GM23248 (cell line): ENCODE measurements around the gene FAM32A. TPM values are rescaled to one million over a fixed set of nuclear protein-coding genes. Genes with fewer than 3 reads are reported as not detected.

ENCODE experiments used
- DNase-seq: peaks from one replicate; pipeline ENCODE4 v3.0.0-alpha.2; 2015
- H2AFZ ChIP-seq: fragments of 200-600 bp; sonication (generic); 2 replicates; pipeline ENCODE4 v1.6.1; 2016; ENCODE audit warnings: antibody characterized with exemption
- H3F3A ChIP-seq: fragments of 200-600 bp; sonication (generic); 2 replicates; pipeline ENCODE4 v1.6.1; 2016; ENCODE audit warnings: mild to moderate bottlenecking, antibody characterized with exemption, mixed run types; ENCODE audit not compliant: insufficient read depth
- H3K27ac ChIP-seq: fragments of 200-600 bp; sonication (generic); 2 replicates; pipeline ENCODE4 v1.5.1; 2016; ENCODE audit warnings: mild to moderate bottlenecking
- H3K27me3 ChIP-seq: fragments of 200-600 bp; sonication (generic); replicated peaks from 2 replicates; pipeline ENCODE4 v1.6.1; 2016; ENCODE audit warnings: mild to moderate bottlenecking; ENCODE audit not compliant: insufficient read depth
- H3K36me3 ChIP-seq: fragments of 200-600 bp; sonication (generic); 2 replicates; pipeline ENCODE4 v1.6.1; 2016; ENCODE audit warnings: low read depth, mild to moderate bottlenecking
- H3K4me1 ChIP-seq: fragments of 200-600 bp; sonication (generic); 2 replicates; pipeline ENCODE4 v1.6.1; 2016; ENCODE audit warnings: mild to moderate bottlenecking; ENCODE audit not compliant: insufficient read depth
- H3K4me2 ChIP-seq: fragments of 200-600 bp; sonication (generic); one replicate; pipeline ENCODE4 v1.6.1; 2016; ENCODE audit warnings: mild to moderate bottlenecking; ENCODE audit not compliant: unreplicated experiment
- H3K4me3 ChIP-seq: fragments of 200-600 bp; sonication (generic); 2 replicates; pipeline ENCODE4 v1.5.1; 2016; ENCODE audit warnings: mild to moderate bottlenecking
- H3K79me2 ChIP-seq: fragments of 200-600 bp; sonication (generic); 2 replicates; pipeline ENCODE4 v1.6.1; 2016; ENCODE audit warnings: mild to moderate bottlenecking; ENCODE audit not compliant: insufficient read depth
- H3K9ac ChIP-seq: fragments of 200-600 bp; sonication (generic); 2 replicates; pipeline ENCODE4 v1.6.1; 2016; ENCODE audit warnings: mild to moderate bottlenecking
- H3K9me2 ChIP-seq: fragments of 200-600 bp; sonication (generic); 2 replicates; pipeline ENCODE4 v1.6.1; 2016; ENCODE audit warnings: mixed run types, mild to moderate bottlenecking, moderate library complexity; ENCODE audit not compliant: insufficient read depth
- H3K9me3 ChIP-seq: fragments of 200-600 bp; sonication (generic); one replicate; pipeline ENCODE4 v1.6.1; 2017; ENCODE audit warnings: low read depth
- H4K20me1 ChIP-seq: fragments of 200-600 bp; sonication (generic); 2 replicates; pipeline ENCODE4 v1.6.0; 2016; ENCODE audit not compliant: insufficient read depth
- EZH2 ChIP-seq: fragments of 200-600 bp; sonication (generic); IDR thresholded peaks from 2 replicates; pipeline ENCODE4 v1.6.1; 2018; ENCODE audit warnings: antibody characterized with exemption, mild to moderate bottlenecking; ENCODE audit not compliant: insufficient read depth, poor library complexity, severe bottlenecking
- EZH2phosphoT487 ChIP-seq: fragments of 200-600 bp; sonication (generic); IDR thresholded peaks from 2 replicates; pipeline ENCODE4 v1.6.1; 2018; ENCODE audit warnings: antibody characterized with exemption, moderate library complexity, mild to moderate bottlenecking, low read depth; ENCODE audit not compliant: insufficient read depth
- WGBS, 2 experiments: methylation state at CpG; one replicate each; pipeline ENCODE4 v1.1.6; 2015 to 2017; ENCODE audit warnings: low lambda C conversion rate in 2 of 2, low coverage in 1 of 2; ENCODE audit errors: missing lambda C conversion rate in 2 of 2; 5-methylcytosine and 5-hydroxymethylcytosine counted together
- in situ Hi-C: fragments of 300-500 bp; cut with MboI; formaldehyde crosslinking; loops from 2 replicates; pipeline ENCODE4 v1.15.0; 2020
- polyA plus RNA-seq: library from polyadenylated mRNA; unstranded; fragments of >200 nt; fragmentation: Nextera tagmentation; extraction: Ambion mirVana; gene quantifications from 2 replicates; pipeline ENCODE4 v1.2.1, GENCODE V29; 2016
- total RNA-seq: library from RNA; depleted of rRNA; stranded (reverse); fragments of >200 nt; shearing (Covaris generic); gene quantifications from 2 replicates; pipeline ENCODE4 v1.2.3, GENCODE V29; 2014

The FAM32A gene
- total and polyA plus RNA-seq, 2 experiments from 2014 or later, result 114 to 126 TPM

DNA sequence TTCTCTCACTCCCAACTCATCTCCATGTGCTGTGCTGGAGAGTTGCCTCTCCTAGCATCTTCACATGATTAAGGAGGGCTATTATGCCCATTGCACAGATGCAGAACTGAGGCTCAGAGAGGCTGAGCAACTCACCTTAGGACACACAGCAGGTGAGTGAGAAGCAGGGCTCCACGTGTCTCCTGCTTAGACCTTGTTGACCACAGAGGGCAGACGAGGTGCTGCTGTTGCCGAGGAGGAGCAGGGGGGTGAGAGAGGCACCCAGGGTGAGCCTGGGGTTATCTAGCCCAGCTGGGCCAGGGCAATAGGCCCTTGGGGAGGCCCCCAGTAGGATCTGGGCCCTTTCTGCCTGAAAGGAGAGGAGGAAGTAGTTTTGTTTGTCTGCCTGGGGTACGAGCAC lies 44.2 kb upstream of the FAM32A start:
- Histone ChIP-seq H3K9me2 (no peaks in the 10 kb centered on the region), H4K20me1 (no peaks in the 10 kb centered on the region), H3K9ac (no peak overlapping the region), H3K4me3 (no peak overlapping the region), H3K27ac (no peak overlapping the region), H3K79me2 (no peaks in the 10 kb centered on the region), H3K27me3 (no peaks in the 10 kb centered on the region), H3K36me3 (no peaks in the 10 kb centered on the region), H3K4me2 (no peak overlapping the region), H2AFZ (no peak overlapping the region), H3F3A (no peaks in the 10 kb centered on the region), H3K9me3 (no peaks in the 10 kb centered on the region), H3K4me1 (no peaks in the 10 kb centered on the region)
- in situ Hi-C loops, result no loop called here
- TF ChIP-seq EZH2, result no peak
- no peak for TF ChIP-seq EZH2phosphoT487
- WGBS, 2 experiments, result 43 to 45% methylated on average over 4 of the region's 4 CpGs
- DNase-seq, result no peak

DNA sequence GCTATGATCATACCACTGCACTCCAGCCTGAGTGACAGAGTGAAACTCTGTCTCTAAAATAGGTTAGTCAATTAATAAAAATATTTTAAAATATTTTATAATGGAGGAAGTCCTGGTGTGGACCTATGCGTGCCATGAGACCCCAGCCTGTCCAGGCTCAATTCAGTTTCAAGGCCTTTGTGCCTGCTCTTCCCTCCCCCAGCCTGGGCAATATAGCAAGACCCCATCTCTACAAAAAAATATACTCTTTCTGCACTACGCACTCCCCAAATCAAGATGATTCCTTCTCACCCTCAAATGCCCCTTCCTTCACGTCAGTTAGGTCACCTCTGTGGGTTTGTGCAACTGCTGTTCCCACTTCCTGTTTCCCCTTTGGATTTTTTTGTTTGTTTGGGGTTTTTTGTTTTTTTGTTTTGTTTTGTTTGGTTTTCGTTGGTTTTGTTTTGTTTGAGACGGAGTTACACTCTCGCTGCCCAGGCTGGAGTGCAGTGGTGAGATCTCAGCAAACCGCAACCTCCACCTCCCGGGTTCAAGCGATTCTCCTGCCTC lies 43.1 kb upstream of the FAM32A start:
- TF ChIP-seq EZH2, result no peak
- no peak for DNase-seq
- no peak overlapping the region for H2AFZ ChIP-seq
- in situ Hi-C loops, result no loop called here
- H3K9ac ChIP-seq, result no peak overlapping the region
- H3K4me1 ChIP-seq, result no peaks in the 10 kb centered on the region
- no peaks in the 10 kb centered on the region for H3K9me3 ChIP-seq
- no peak overlapping the region for H3K4me3 ChIP-seq
- 73 to 76% methylated on average over 9 of the region's 9 CpGs for WGBS, 2 experiments
- no peak overlapping the region for H3K27ac ChIP-seq
- H3K27me3 ChIP-seq, result no peaks in the 10 kb centered on the region
- no peaks in the 10 kb centered on the region for H3K36me3 ChIP-seq
- no peaks in the 10 kb centered on the region for H4K20me1 ChIP-seq
- no peaks in the 10 kb centered on the region for H3K79me2 ChIP-seq
- no peak overlapping the region for H3K4me2 ChIP-seq
- H3F3A ChIP-seq, result no peaks in the 10 kb centered on the region
- H3K9me2 ChIP-seq, result no peaks in the 10 kb centered on the region

DNA sequence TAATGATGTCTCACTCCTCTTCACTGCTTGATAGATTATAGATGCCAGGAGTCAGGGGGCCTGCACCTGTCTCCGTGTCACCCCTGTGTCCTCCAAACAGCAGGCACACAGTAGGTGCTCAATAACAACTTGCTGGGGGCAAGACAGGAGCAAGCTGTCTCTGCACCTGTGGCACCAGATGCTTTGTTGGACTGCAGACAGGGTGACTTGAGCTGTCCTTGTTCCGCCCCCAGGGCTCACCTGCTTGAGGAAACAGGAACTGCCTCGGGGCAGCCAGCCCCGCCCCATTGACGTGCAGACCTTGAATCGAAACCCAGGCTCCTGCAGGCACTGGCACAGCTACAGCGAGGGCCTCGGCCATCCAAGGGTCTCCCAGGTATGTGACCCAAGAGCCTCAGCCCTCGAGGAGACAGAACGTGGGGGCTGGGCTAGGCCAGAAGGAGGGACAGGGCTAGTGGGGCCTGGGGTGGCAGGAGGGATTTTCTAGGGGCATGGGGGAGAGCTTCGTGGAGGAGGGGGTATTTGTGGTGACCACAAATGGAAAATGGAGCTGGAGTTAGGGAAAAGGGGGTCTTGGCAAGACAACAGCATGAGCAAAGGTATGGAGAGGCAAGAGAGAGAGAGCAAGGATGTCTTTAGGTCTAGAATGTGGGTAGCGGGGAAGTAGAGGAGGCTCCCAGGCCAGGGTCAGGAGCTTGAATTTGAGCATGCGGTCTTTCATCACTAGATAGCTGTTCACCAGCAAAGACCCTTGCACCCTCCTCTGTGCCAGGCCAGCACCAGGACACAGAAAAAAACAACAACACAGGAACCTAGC lies 41.6 kb upstream of the FAM32A start, which contains the start of gene HSH2D:
HSH2D (plus strand) TSS at position 287 of the 817 bp plus-strand sequence. CDS start 5,066 bp downstream, outside the sequence.
- Histone ChIP-seq H3K79me2 (no peaks in the 10 kb centered on the region), H3K9me3 (no peaks in the 10 kb centered on the region), H3K9ac (no peak within 1 kb of the TSS), H3K27me3 (no peaks in the 10 kb centered on the region), H3K27ac (no peak within 1 kb of the TSS), H3K4me3 (no peak within 1 kb of the TSS), H2AFZ (no peak within 1 kb of the TSS), H4K20me1 (no peaks in the 10 kb centered on the region), H3K36me3 (no peaks in the 10 kb centered on the region), H3K4me2 (no peak within 1 kb of the TSS), H3K4me1 (no peaks in the 10 kb centered on the region), H3F3A (no peaks in the 10 kb centered on the region), H3K9me2 (no peaks in the 10 kb centered on the region)
- TF ChIP-seq EZH2 (no peak), EZH2phosphoT487 (no peak)
- no peak for DNase-seq
- in situ Hi-C loops, result no loop called here
- 45 to 46% methylated on average over 13 of the region's 13 CpGs for WGBS, 2 experiments

DNA sequence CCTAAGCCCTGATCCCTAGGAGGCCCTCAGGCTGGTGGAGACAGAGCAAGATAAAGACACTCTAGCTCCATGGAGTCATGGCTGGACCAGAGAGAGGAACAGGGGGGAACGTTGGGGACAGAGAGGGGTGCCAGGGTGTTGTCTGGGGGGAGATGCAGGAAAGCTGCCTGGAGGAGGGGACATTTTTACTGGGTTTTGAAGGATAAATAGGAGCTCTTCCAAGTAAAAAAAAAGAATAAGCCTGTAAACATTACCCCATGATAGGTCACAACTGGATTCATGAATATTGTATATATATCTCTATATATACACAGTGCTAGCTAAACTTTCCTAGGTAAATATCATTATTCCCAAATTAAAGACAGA lies 41.0 kb upstream of the FAM32A start:
- no peaks in the 10 kb centered on the region for H4K20me1 ChIP-seq
- no peaks in the 10 kb centered on the region for H3K9me2 ChIP-seq
- no peak overlapping the region for H3K4me2 ChIP-seq
- no peak for DNase-seq
- no peaks in the 10 kb centered on the region for H3K79me2 ChIP-seq
- TF ChIP-seq EZH2phosphoT487 (no peak), EZH2 (no peak)
- H3K27ac ChIP-seq, result no peak overlapping the region
- no peak overlapping the region for H3K9ac ChIP-seq
- no peak overlapping the region for H3K4me3 ChIP-seq
- H3K4me1 ChIP-seq, result no peaks in the 10 kb centered on the region
- 71 to 80% methylated on average over 1 of the region's 1 CpG for WGBS, 2 experiments
- H3F3A ChIP-seq, result no peaks in the 10 kb centered on the region
- H3K9me3 ChIP-seq, result no peaks in the 10 kb centered on the region
- no peaks in the 10 kb centered on the region for H3K36me3 ChIP-seq
- H2AFZ ChIP-seq, result no peak overlapping the region
- in situ Hi-C loops, result no loop called here
- no peaks in the 10 kb centered on the region for H3K27me3 ChIP-seq
